Right lobe of liver (tissue), 6 donors: ENCODE data around the gene ENOX1. TPM values are rescaled to one million over a fixed set of nuclear protein-coding genes. Genes with fewer than 3 reads are reported as not detected.

ENCODE experiments used
- ATAC-seq, 4 donors: fragments of 200-7000 bp; cut with Tn5 transposase; one replicate each; pipeline ENCODE4 v1.9.1; 2020; ENCODE audit warnings: mild to moderate bottlenecking in 4 of 4, moderate library complexity in 4 of 4
- DNase-seq, 3 donors: peaks; one replicate each; pipeline ENCODE4 v3.0.0-alpha.2; 2020
- H3K27ac ChIP-seq, 3 donors: fragments of 200-600 bp; one replicate each; pipeline ENCODE4 v1.8.0; 2022
- H3K27me3 ChIP-seq, 2 donors: fragments of 200-600 bp; one replicate each; pipeline ENCODE4 v1.8.0; 2022
- H3K36me3 ChIP-seq, 4 donors: fragments of 200-600 bp; sonication (generic) in 1 of 4; one replicate each; pipeline versions ENCODE4 v1.5.1 to v1.8.0; 2017 to 2022; ENCODE audit warnings: control low read depth in 1 of 4
- H3K4me1 ChIP-seq, 4 donors: fragments of 200-600 bp; sonication (generic) in 1 of 4; one replicate each; pipeline versions ENCODE4 v1.5.1 to v1.8.0; 2017 to 2022; ENCODE audit warnings: control low read depth in 1 of 4
- H3K4me3 ChIP-seq, 3 donors: fragments of 200-600 bp; one replicate each; pipeline ENCODE4 v1.8.0; 2022
- H3K9me3 ChIP-seq, 4 donors: fragments of 200-600 bp; sonication (generic) in 1 of 4; one replicate each; pipeline versions ENCODE4 v1.5.1 to v1.8.0; 2017 to 2022; ENCODE audit warnings: control low read depth in 1 of 4
- POLR2A ChIP-seq: fragments of 450-650 bp; IDR thresholded peaks from one replicate; pipeline ENCODE4 v1.6.1; 2017; ENCODE audit warnings: antibody characterized with exemption, mild to moderate bottlenecking
- WGBS: methylation state at CpG from one replicate; pipeline ENCODE4 v1.1.6; 2018; ENCODE audit warnings: low coverage, low lambda C conversion rate; ENCODE audit not compliant: insufficient coverage; ENCODE audit errors: missing lambda C conversion rate; 5-methylcytosine and 5-hydroxymethylcytosine counted together
- intact Hi-C, 2 donors: fragments of 100-400 bp; cut with DNase I; formaldehyde crosslinking; loops; one replicate each; pipeline versions ENCODE4 v1.11.2 to v1.14.1; 2022
- total RNA-seq, 6 experiments: library from RNA; depleted of rRNA in 2 of 6; stranded (reverse); fragments of >200 nt in 2 of 6; fragmentation: NEBNext Ultra II Directional in 3 of 6; extraction: Animal tissue kit (Norgen Biotek cat#: 25700) in 3 of 6; gene quantifications; one replicate each; pipeline versions ENCODE4 v1.1.0 to v1.2.4, GENCODE V29; 2016 to 2023
- TF ChIP-seq, protein P1 (sequence below), 4 donors: fragments of 200-600 bp in 3 of 4; fragments of 450-650 bp in 1 of 4; IDR thresholded peaks; one replicate each; pipeline versions ENCODE4 v1.5.1 to v1.8.0; 2016 to 2022; ENCODE audit warnings: antibody characterized with exemption in 4 of 4, mild to moderate bottlenecking in 2 of 4
- donor health status: DM: no; HTN: yes; CAD: no.
- donor health status: DM: no; HTN: no; CAD: no.
- donor health status: DM: no; HTN: no; CAD: no.
- donor health status: DM: no; HTN: yes; CAD: no.
- donor health status: DM: no; HTN: yes; CAD: no.

The ENOX1 gene
- total RNA-seq, 6 experiments from 2014 or later, result 0.07 to 0.16 TPM; not detected in 4

DNA sequence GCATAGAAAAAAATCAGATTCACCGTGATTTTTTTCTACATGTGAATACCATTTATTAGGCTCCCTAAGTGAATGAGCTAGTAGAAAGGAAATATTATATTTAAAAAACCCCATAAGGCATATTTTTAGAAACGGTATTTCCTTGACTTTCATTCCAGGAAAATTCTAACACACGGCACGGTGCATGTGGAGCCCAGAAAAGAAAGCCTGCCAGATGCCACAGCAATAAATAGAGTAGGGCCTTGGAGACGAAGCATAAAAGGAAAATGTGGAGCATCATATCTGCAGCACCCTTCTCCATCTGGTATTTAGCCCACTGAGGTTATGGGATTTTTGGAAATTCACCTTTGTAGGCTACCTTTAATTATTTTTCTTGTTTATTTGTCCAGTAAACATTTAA, 314.4 kb downstream of the ENOX1 start:
- Histone ChIP-seq H3K9me3 (no peaks in the 10 kb centered on the region), H3K4me1 (no peaks in the 10 kb centered on the region), H3K27me3 (no peaks in the 10 kb centered on the region), H3K27ac (no peak overlapping the region), H3K36me3 (no peaks in the 10 kb centered on the region), H3K4me3 (no peak overlapping the region)
- DNase-seq (no peak), ATAC-seq (no peak)
- intact Hi-C loops, result no loop called here
- TF ChIP-seq, protein P1, sequence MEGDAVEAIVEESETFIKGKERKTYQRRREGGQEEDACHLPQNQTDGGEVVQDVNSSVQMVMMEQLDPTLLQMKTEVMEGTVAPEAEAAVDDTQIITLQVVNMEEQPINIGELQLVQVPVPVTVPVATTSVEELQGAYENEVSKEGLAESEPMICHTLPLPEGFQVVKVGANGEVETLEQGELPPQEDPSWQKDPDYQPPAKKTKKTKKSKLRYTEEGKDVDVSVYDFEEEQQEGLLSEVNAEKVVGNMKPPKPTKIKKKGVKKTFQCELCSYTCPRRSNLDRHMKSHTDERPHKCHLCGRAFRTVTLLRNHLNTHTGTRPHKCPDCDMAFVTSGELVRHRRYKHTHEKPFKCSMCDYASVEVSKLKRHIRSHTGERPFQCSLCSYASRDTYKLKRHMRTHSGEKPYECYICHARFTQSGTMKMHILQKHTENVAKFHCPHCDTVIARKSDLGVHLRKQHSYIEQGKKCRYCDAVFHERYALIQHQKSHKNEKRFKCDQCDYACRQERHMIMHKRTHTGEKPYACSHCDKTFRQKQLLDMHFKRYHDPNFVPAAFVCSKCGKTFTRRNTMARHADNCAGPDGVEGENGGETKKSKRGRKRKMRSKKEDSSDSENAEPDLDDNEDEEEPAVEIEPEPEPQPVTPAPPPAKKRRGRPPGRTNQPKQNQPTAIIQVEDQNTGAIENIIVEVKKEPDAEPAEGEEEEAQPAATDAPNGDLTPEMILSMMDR (IDR thresholded peaks at IDR 0.05), result no peak
- no peak for TF ChIP-seq POLR2A
- 21% methylated on average over 5 of the region's 5 CpGs for WGBS

DNA sequence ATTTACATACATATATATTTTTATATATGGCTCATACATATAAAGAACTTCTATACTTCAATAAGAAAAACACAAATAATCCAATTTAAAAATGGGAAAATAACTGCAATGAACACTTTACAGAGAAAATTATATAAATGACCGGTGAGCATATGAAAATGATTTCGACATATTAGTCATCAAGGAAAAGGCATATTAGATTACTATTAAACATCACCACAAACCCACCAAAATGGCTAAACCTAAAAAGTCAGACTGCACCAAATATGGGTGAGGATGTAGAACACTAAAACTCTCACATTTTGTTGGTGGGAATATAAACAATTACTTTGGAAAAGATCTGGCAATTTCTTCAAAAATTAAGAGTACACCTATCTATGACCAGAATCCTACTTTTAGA, 316.2 kb downstream of the ENOX1 start:
- DNase-seq (no peak), ATAC-seq (no peak)
- Histone ChIP-seq H3K4me1 (no peaks in the 10 kb centered on the region), H3K27me3 (no peaks in the 10 kb centered on the region), H3K4me3 (no peak overlapping the region), H3K36me3 (no peaks in the 10 kb centered on the region), H3K9me3 (no peaks in the 10 kb centered on the region), H3K27ac (no peak overlapping the region)
- intact Hi-C loops, result no loop called here
- 88% methylated on average over 2 of the region's 2 CpGs for WGBS
- TF ChIP-seq POLR2A, result no peak
- TF ChIP-seq, protein P1 (IDR thresholded peaks at IDR 0.05), result no peak

DNA sequence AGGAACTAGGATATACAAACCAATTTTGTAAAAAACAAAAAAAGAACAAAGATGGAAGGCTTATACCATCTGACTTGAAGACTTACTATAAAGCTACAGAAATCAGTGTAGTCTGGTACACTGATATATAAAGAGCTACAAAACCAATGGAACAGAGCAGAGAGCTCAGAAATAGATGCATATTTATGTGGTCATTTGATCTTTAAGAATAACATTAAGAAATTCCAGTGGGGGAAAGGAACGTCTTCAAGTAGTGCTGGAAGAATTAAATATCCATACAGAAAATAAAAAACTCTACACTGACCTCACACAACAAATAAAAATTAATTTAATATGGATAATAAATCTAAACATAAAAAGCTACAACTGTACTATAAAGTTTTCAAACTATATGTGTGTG, 317.0 kb downstream of the ENOX1 start:
- TF ChIP-seq, protein P1 (IDR thresholded peaks at IDR 0.05), result no peak
- TF ChIP-seq POLR2A, result no peak
- no peaks in the 10 kb centered on the region for H3K27me3 ChIP-seq
- no peak overlapping the region for H3K27ac ChIP-seq
- H3K36me3 ChIP-seq, result no peaks in the 10 kb centered on the region
- H3K9me3 ChIP-seq, result no peaks in the 10 kb centered on the region
- DNase-seq (no peak), ATAC-seq (no peak)
- no peak overlapping the region for H3K4me3 ChIP-seq
- WGBS, result 75% methylated on average over 1 of the region's 1 CpG
- H3K4me1 ChIP-seq, result no peaks in the 10 kb centered on the region
- intact Hi-C loops, result no loop called here

DNA sequence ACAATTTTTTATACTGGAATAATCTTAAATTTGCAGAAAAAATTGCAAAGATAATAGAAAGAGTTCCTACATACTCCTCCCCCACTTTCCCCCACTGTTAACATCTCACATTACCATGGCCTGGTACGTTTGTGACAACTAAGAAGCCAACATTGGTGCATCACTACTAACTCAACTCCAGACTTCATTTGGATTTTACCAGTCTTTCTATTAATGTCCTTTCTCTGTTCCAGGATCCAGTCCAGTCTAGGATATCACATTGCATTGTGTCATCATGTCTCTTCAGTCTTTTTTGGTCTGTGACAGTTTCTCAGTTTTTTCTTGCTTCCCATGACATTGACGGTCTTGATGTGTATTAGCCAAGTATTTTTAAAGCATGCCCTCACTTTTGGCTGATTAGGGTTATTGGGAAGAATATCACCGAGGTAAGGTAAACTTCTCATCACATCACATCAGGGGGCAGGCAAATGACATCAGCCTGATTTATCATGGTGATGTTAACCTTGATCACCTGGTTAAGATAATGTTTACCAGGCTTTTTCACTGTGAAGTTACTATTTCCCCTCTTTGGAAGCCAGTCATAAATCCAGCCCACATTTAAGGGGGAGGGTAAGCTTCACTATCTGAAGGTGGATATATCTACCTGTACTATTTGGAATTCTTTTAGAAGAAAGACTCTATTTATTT, 322.1 kb downstream of the ENOX1 start:
- DNase-seq, result no peak
- Histone ChIP-seq H3K4me3 (no peak overlapping the region), H3K4me1 (no peaks in the 10 kb centered on the region), H3K36me3 (no peaks in the 10 kb centered on the region), H3K27ac (no peak overlapping the region), H3K27me3 (no peaks in the 10 kb centered on the region), H3K9me3 (no peaks in the 10 kb centered on the region)
- no peak for ATAC-seq
- no peak for TF ChIP-seq POLR2A
- TF ChIP-seq, protein P1 (IDR thresholded peaks at IDR 0.05), result no peak
- 68% methylated on average over 3 of the region's 3 CpGs for WGBS
- intact Hi-C loops, result no loop called here
